Amniotic epithelial cell (primary cell): ENCODE data around the gene MTLN.
A peak's percentile ranks its signal among the peaks of the same experiment; 100 is the strongest.
"Not testable (repeated sequence)": the region's sequence is repeated elsewhere in the genome, so short reads cannot be mapped to it uniquely, and the experiment has no call there.

Source experiments
- DNase-seq: peaks from one replicate; pipeline ENCODE4 v3.0.0-alpha.2; 2010; ENCODE audit warnings: low read depth

MTLN gene

DNA sequence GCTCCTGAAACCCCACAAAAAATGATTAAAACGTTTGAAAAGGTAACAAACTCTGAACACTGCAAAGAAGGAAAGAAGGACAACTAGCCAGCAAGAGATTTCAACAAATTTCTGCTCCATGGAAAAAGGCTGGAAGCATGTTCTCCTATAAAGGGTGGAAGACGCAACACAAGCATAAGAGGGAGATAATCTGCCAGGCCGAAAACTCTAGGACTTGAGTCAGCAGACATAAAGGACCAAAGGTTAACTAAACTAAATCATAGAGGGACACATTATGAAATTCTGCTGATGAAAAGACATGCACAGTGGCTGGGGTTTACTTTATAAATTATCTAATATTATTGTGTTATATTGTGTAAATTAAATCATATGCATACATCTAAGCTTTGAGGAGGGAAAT lies 14.3 kb downstream of the MTLN start:
- peak; percentile 9 for DNase-seq

- DNase-seq: no peak
Observed at GRCh38 chr2:110197452-110197851, 14.9 kb downstream of the MTLN start.

- not testable (repeated sequence) for DNase-seq
Observed at GRCh38 chr2:110190169-110190568, 22.2 kb downstream of the MTLN start.

DNA sequence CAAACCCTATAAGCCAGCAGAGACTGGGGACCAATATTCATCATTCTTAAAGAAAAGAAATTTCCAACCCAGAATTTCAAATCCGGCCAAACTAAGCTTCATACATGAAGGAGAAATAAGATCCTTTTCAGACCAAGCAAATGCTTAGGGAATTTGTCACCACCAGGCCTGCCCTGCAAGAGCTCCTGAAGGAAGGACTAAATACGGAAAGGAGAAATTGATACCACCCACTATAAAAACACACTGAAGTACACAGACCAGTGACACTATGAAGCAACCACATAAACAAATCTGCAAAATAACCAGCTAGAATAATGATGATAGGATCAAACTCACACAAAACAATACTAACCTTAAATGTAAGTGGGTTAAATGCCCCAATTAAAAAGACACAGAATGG lies 29.9 kb downstream of the MTLN start:
- no peak for DNase-seq

DNA sequence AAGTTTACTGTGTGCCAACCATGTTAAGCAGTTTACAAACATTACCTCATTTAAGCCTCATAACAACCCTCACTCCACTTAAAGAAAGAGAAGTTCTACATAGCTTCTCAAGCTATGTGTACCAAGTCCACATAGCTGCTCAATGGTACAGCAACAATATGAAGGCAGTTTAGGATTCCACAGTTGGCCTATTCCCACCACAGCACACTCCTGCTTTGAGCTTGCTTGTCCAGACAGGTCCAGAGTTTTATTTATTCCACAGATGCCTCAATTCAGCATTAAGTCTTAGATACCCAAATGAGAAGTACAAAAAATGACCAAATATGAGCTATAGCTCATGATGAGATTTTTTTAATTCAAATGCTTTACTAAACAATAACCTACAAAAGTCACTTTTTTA lies 32.3 kb downstream of the MTLN start:
- DNase-seq: no peak

DNA sequence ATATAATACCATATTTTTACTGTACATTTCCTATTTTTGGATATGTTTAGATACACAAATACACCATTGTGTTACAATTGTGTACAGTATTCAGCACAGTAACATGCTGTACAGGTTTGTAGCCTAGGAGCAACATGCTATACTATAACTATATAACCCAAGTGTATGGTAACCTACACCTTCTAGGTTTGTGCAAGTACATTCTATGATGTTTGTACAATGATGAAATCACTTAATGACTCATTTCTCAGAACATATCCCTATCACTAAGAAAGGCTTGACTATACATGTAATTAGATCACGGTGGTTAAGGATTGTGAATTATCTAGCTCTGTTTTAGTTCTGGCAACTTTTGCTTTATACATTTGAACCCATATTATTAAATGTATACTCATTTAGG lies 38.8 kb downstream of the MTLN start:
- peak; percentile 73 for DNase-seq

DNA sequence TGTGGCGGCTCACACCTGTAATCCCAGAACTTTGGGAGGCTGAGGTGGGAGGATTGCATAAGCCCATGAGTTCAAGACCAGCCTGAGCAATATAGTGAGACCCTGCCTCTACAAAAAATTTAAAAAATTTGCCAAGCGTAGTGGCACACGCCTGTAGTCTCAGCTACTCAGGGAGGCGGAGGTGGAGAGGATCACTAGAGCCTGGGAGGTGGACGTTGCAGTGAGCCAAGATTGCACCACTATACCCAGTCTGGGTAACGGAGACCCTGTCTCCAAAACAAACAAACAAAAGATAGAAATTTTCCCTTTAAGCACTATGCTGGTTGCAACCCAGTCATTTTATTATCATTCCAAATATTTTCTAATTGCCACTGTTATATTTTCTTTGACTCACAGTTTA lies 39.8 kb downstream of the MTLN start:
- DNase-seq: no peak

DNA sequence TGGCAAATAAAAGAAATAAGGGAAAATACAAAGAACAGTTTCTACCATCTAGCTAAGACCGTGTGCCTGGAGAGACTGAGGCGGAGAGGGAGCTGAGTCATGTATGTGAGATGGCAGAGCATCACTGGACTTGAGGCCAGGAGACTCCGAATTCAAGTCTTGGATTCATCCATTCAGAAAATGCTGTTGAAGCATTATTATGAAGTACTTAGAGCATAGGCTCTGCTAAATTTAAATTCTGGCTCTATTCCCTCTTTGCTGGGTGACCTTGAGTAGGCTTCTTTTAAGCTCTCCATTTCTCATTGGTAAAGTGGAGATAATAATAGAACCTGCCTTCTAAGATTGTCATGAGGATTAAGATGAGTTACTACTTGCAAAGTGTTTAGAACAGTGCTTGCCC lies 42.2 kb downstream of the MTLN start:
- no peak for DNase-seq

DNA sequence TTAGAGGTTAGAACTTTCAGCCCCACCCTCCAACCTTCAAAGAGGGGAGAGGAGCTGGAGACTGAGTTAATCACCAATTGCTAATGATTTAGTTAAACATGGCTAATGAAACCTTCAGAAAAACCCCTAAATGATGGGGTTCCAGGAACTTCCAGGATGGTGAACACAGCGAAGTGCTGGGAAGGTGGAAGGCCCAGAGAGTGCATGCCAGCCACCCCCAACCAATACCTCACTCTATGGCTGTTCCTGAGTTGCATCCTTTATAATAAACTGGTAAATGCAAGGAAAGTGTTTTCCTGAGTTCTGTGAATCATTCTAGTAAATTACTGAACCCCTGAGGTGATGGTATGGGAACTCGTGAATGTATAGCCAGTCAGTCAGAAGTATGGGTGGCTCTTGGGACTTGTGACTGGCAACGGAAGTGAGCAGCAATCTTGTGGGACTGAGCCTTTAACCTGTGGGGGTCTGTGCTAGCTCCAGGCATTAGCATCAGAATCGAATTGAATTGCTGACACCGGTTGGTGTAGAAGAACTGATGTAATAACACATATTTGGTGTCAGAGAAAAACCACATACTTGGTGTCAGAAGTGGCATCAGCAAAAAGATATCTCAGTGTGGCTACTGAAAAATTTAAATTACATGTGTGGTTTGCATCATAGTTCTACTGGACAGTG lies 44.9 kb downstream of the MTLN start:
- peak; percentile 4 for DNase-seq

DNA sequence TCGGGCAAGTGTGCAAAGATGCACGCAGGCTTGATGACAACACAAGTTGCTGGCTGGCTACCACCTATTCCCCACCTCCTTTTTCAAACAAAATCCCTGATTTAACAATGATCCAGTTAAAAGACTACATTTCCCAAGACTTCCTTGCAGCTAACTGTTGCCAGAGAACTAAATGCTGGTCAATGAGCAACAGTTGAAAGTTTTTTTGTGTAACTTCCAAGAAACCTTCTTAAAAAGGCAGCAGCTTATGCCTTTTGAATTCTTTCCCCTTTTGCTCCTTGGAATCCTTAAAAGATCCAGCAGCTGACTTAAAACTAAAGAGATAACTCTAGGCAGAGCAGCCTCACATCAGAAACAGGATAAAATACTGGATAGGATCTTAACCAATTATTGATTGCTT lies 46.1 kb downstream of the MTLN start:
- DNase-seq: no peak
